ENCODE results near the gene CDC25C.

DNA sequence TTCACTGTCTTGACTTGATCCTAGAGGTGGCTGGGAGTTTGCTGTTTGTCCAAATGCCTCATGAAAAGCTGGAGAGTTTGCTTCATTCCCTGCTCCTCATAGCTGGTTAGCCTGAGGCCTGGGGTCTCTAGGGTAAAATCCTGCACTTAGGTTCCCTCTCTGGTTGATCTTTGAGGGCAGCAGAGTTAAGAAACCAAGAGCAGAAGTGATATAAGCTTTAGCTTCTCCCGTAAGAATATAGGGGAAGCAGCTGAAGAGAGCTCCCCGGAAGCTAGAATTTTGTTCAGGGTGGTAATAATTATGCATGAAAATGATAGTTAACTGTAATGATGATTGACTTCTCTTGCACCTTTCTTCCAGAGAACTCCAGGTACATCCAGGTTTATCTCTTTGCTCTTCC, 7.9 kb upstream of the CDC25C start:
- TF ChIP-seq POLR2AphosphoS5 (IDR thresholded peaks at IDR 0.05; ENCODE audit: low read depth, low read length) (no peak), FOXP2 (optimal IDR thresholded peaks at IDR 0.05; ENCODE audit: borderline replicate concordance, extremely low read depth, extremely low read length, insufficient read depth) (no peak), TAF1 (IDR thresholded peaks at IDR 0.05; ENCODE audit: borderline replicate concordance, insufficient read depth, low read length) (0 out of 2 replicates have a peak, but pooled peaks have one; percentile 9)
- TF ChIP-seq, protein P1, sequence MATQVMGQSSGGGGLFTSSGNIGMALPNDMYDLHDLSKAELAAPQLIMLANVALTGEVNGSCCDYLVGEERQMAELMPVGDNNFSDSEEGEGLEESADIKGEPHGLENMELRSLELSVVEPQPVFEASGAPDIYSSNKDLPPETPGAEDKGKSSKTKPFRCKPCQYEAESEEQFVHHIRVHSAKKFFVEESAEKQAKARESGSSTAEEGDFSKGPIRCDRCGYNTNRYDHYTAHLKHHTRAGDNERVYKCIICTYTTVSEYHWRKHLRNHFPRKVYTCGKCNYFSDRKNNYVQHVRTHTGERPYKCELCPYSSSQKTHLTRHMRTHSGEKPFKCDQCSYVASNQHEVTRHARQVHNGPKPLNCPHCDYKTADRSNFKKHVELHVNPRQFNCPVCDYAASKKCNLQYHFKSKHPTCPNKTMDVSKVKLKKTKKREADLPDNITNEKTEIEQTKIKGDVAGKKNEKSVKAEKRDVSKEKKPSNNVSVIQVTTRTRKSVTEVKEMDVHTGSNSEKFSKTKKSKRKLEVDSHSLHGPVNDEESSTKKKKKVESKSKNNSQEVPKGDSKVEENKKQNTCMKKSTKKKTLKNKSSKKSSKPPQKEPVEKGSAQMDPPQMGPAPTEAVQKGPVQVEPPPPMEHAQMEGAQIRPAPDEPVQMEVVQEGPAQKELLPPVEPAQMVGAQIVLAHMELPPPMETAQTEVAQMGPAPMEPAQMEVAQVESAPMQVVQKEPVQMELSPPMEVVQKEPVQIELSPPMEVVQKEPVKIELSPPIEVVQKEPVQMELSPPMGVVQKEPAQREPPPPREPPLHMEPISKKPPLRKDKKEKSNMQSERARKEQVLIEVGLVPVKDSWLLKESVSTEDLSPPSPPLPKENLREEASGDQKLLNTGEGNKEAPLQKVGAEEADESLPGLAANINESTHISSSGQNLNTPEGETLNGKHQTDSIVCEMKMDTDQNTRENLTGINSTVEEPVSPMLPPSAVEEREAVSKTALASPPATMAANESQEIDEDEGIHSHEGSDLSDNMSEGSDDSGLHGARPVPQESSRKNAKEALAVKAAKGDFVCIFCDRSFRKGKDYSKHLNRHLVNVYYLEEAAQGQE (IDR thresholded peaks at IDR 0.05; ENCODE audit: insufficient read depth in 1 of 2, low read depth in 2 of 2, low read length in 2 of 2) = no peak
